RPMI7951 (cell line): ENCODE results near the gene ALDH16A1. TPM values are rescaled to one million over a fixed set of nuclear protein-coding genes. Genes with fewer than 3 reads are reported as not detected.

Experiments used
- DNase-seq: peaks from one replicate; pipeline ENCODE4 v3.0.0-alpha.2; 2012; ENCODE audit warnings: low read depth
- total RNA-seq: library from RNA; depleted of rRNA; stranded (reverse); fragments of >200 nt; shearing (Covaris generic); gene quantifications from 2 replicates; pipeline ENCODE4 v1.2.3, GENCODE V29; 2014

Gene ALDH16A1
- total RNA-seq, 1 experiment from 2014 or later = 12.9 TPM

DNA sequence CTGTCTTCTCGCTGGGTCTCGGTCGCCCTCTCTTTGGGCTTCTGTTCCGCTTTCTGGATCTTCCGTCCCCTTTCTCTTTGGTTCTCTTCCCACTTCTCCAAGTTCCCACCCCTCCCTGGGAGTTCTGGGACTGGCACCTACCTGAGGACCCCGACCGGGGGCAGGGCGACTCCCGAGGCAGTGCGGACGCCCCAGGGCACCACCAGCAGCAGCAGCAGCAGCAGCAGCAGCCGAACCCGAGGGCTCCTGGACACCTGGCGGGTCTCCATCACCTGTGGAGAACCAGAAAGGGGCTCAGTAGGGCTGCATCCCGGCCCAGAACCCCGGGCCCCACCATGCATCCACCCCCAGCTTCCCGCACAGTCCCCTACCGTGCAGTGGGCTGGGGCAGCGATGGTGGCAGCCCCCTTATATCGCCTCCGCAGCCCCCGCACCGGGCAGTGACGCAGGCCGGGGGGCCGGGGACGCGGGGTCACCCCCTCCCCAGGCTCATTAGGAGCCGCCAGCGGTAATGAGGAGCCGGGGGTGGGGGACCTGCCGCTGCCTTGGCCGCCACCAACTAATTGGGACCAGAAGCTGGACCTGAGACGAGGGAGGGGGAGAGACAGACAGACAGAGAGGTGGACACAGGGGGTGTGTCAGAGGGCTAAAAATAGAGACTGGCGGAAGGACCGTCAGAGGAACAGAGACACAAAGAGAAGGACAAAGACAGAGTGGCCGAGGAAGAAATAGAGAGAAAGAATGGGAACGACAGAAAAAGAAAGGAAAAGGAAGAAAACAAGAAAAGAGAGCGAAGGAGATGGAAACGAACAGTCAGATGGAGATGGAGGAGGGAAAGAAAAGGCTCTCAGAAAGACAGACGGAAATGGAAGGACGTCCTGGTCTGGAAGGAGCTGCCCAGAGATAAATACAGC, 29.7 kb upstream of the ALDH16A1 start, which contains the start of gene PTH2:
Gene PTH2, minus strand, starts transcription at position 371 of the 914 bp plus-strand sequence. Its CDS starts 102 bp downstream, at position 269.
- DNase-seq = no peak

GRCh38 chr19:49423985-49424303, 29.1 kb upstream of the ALDH16A1 start:
- no peak for DNase-seq

DNA sequence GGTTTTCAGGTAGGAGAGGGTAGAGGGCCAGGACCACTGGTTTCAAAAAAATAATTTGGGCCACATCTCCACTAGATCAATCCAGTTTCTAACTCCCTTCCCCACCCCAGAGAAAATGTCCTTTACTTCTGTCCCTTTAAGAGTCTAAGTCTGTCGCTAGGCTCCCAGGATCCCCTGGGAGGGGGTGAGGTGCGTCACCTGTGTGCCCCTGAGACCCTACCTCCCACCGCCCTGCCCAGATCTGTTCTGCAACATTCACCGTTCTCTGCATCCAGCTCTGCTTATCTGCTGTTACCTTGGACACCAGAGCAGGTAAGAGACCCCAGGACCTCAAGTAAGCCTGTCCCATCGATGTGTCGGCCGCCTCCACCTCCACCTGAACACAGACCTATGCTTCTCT, 27.8 kb upstream of the ALDH16A1 start, which contains the start of gene GFY:
Gene GFY, plus strand, starts transcription at position 211 of the 400 bp plus-strand sequence. CDS start 1,043 bp downstream, outside the sequence.
- DNase-seq = no peak

- DNase-seq = no peak
These were observed 27.0 kb upstream of the ALDH16A1 start for GRCh38 chr19:49425922-49426592.

- DNase-seq = no peak
These were observed 25.7 kb upstream of the ALDH16A1 start for GRCh38 chr19:49427339-49427738.

DNA sequence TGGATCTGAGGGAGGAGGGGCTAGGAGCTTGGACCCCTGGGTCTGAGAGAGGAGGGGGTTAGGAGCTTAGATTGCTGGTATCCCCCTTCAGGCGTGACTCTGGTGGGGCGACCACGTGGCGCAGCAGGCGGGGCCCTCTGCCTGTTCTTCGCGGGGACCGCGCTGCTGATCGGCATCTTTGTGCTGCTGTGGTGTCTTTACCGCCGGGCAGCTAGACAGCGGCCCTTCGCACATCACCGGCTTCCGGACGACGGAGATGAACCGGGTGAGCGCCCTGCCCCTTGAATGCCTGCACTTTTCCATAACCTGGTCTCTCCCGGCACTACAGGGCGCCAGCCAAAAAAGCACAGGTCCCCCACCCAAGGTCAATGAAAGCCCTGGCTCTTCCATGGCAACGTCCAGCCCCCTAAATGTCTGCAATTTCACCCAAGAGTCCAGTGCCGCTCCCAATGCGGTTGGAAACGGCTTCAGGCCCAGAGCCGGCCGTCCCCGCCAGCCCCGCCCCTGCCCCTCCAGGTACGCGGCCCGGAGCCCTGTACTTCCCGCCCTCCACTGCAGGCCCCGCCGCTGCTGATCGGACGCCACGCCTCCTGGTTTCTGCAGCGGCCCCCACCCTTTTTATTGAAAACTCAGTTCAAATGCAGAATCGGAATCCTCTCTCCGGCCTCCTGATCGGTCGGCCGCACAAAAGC, 25.0 kb upstream of the ALDH16A1 start:
- no peak for DNase-seq

DNA sequence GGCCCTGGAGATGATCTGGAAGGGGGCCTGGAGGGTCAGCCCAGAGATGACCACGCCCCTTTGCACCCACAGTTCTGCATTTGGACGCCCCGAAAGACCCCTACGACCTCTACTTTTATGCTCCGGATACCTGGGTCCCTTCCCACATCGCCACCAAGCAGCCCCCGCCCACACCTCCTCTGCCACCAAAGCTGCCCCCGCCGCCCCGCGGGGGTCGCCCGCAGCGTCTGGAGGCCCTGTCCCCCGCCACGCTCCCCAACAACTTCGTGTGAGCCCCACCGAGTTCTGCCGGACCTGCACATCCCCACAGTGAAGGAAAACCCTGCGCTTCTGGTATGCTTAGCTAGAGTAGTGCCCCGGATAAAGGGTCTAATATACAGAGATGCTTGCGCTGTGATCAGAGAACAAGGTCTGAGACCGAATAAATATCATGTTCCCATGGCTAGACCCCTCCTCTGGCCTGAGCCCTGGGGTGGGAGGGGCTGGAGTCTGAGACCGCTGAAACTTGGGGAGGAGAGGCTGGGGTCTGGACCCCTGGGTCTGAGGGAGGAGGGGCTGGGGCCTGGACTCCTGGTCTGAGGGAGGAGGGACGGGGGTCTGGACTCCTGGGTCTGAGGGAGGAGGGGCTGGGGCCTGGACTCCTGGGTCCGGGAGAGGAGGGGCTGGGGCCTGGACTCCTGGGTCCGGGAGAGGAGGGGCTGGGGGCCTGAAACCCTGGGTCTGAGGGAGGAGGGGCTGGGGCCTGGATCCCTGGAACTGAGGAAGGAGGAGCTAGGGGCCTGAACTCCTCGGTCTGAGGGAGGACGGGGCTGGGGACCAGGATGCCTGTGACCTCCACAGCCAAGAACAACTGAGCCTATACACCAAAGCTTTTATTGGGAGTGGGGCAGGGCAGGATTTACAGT, 24.2 kb upstream of the ALDH16A1 start:
- no peak for DNase-seq

- DNase-seq = no peak
These were observed 22.8 kb upstream of the ALDH16A1 start for GRCh38 chr19:49430172-49430677.

- no peak for DNase-seq
These were observed 22.2 kb upstream of the ALDH16A1 start for GRCh38 chr19:49430678-49431329.

- no peak for DNase-seq
These were observed 21.7 kb upstream of the ALDH16A1 start for GRCh38 chr19:49431330-49431749.

GRCh38 chr19:49432141-49433073, 20.6 kb upstream of the ALDH16A1 start:
- DNase-seq = no peak

GRCh38 chr19:49433240-49433901, 19.7 kb upstream of the ALDH16A1 start:
- no peak for DNase-seq

GRCh38 chr19:49434907-49435583, 18.0 kb upstream of the ALDH16A1 start:
- DNase-seq = no peak

DNA sequence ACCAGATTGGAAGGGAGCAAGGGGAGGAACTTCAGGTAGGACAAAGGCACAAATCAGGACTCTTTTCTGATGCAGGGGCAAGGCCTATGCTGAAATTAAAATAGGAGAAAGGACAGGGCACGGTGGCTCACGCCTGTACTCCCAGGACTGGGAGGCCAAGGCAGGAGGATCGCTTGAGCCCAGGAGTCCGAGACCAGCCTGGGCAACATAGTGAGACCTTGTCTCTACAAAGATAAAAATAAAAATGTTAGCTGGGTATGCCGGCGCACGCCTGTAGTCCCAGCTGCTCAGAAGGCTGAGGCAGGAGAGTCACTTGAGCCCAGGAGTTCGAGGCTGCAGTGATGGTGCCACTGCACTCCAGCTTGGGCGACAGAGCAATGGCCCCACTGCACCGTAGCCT, 17.4 kb upstream of the ALDH16A1 start:
- DNase-seq = no peak

DNA sequence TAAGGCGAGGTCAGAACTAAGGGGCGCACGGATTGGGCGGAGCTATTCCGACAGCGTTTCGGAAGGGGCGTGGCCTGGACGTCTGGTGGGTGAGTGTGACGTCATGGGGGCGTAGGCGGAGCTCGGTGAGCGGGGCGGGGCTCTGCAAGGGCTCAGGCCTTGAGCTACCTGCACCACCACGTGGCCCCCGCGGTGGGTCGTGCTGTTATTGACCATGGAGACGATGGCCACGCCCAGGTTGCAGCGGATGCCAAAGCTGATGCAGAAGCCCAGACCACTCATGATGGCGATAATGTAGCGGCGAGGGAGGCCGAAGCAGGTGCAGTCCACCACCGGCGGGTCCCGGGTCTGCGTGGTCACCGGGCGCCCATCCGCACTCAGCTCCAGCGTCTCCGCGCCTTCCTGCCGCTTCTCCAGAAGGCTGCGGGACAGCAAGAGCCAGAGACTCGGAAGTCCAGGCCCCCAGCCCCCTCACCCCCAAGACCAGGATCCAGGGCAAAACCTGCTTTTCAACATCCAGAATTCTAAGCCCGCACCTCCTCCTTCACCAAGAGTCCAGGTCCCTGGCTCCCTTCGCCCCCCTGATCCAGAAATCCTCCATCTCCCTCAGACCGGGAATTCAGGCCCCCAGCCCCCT, 16.5 kb upstream of the ALDH16A1 start:
- no peak for DNase-seq

GRCh38 chr19:49437231-49437630, 15.8 kb upstream of the ALDH16A1 start:
- DNase-seq = no peak

- DNase-seq = no peak
These were observed 14.8 kb upstream of the ALDH16A1 start for GRCh38 chr19:49438261-49438660.

DNA sequence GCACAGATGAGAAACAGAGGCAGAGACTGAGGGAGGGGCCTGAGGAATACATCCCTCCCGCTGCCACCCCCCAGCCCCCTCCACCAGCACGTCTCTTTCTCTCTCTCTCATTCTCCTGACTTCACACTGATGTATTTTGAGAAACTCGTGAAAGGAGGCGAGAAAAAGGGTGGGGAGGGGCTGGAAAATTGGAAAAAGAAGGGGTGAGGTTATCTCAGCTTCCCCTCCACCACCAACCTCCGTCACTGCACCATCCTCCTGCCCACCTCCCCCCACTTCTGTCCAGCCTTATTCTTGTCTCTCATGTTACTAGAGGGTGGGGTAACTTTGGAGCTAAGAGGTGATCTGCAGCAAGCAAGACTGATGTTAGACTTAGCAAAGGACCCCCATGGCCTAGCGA, 13.2 kb upstream of the ALDH16A1 start:
- no peak for DNase-seq
